DOHH2 (cell line): ENCODE data around the gene PIP5K1C.
A peak's percentile ranks its signal among the peaks of the same experiment; 100 is the strongest.

Experiments
- EZH2phosphoT487 ChIP-seq: fragments of 200-600 bp; sonication (generic); IDR thresholded peaks from 2 replicates; pipeline ENCODE4 v1.6.1; 2017; ENCODE audit warnings: borderline replicate concordance, mild to moderate bottlenecking, antibody characterized with exemption, low read length, moderate library complexity, mixed read lengths
- TF ChIP-seq, protein P1 (sequence below): fragments of 200-600 bp; sonication (generic); IDR thresholded peaks from one replicate; pipeline ENCODE4 v1.5.1; 2014; ENCODE audit warnings: antibody characterized with exemption, mild to moderate bottlenecking, low read depth, low read length; ENCODE audit not compliant: poor library complexity, severe bottlenecking

DNA sequence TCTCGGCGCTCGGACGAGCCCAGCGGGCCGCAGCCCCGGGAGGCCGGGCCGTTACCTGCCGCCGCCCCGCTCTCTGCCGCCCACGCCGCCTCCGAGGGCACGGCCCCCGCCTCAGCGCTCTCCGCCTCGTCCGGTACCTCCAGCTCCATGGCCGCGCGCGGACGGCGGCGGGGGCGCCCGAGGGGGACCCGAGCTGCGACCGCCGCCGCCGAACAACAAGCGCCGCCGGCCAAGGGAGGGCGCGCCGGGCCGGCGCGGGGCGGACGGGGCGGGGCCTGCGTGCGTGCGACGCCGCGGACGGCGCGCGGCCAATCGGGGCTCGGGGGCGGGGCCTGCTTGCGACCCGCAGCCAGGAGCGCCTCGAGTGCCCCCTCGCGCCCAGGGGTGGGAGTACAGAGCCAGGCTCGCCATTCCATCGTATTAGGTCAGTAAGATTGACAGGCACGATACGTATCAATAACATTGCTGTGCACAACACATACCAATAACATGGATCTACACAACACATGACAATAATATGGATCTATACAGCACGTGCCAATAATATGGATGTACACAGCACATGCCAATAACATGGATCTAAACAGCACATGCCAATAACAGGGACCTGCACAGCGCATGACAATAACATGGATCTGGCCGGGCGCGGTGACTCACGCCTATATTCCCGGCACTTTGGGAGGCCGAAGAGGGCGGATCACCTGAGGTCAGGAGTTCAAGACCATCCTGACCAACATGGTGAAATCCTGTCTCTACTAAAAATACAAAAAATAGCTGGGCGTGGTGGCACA, at the start of gene PIP5K1C:
- TF ChIP-seq, protein P1, sequence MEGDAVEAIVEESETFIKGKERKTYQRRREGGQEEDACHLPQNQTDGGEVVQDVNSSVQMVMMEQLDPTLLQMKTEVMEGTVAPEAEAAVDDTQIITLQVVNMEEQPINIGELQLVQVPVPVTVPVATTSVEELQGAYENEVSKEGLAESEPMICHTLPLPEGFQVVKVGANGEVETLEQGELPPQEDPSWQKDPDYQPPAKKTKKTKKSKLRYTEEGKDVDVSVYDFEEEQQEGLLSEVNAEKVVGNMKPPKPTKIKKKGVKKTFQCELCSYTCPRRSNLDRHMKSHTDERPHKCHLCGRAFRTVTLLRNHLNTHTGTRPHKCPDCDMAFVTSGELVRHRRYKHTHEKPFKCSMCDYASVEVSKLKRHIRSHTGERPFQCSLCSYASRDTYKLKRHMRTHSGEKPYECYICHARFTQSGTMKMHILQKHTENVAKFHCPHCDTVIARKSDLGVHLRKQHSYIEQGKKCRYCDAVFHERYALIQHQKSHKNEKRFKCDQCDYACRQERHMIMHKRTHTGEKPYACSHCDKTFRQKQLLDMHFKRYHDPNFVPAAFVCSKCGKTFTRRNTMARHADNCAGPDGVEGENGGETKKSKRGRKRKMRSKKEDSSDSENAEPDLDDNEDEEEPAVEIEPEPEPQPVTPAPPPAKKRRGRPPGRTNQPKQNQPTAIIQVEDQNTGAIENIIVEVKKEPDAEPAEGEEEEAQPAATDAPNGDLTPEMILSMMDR, result peak; percentile 68
- no peak for TF ChIP-seq EZH2phosphoT487
